ENCODE results near the gene PDE3A. TPM values are rescaled to one million over a fixed set of nuclear protein-coding genes. Genes with fewer than 3 reads are reported as not detected.

PDE3A gene
- total and polyA plus RNA-seq, 2 experiments from 2014 or later, result 11.1 to 61.6 TPM

- peaks cover 8% of the 10 kb centered on the region for H3K79me2 ChIP-seq
- H3K4me2 ChIP-seq, result no peak overlapping the region
- H3K4me1 ChIP-seq (ENCODE audit: insufficient read depth), result no peaks in the 10 kb centered on the region
- DNase-seq (ENCODE audit: low spot score), result no peak
- H2AFZ ChIP-seq, result no peak overlapping the region
- no peaks in the 10 kb centered on the region for H3K9me3 ChIP-seq (ENCODE audit: low read depth)
- no peak overlapping the region for H3K4me3 ChIP-seq
- no peaks in the 10 kb centered on the region for H3K9me2 ChIP-seq (replicated peaks; ENCODE audit: insufficient read depth)
- TF ChIP-seq EZH2phosphoT487 (IDR thresholded peaks at IDR 0.05; ENCODE audit: low read depth, severe bottlenecking, unreplicated experiment) (no peak), EZH2 (IDR thresholded peaks at IDR 0.05; ENCODE audit: borderline replicate concordance) (no peak), CTCF (IDR thresholded peaks at IDR 0.05; ENCODE audit: poor library complexity) (no peak)
- no peak overlapping the region for H3K27ac ChIP-seq
- no peaks in the 10 kb centered on the region for H3K27me3 ChIP-seq
- 96% methylated on average over 3 of the region's 3 CpGs for WGBS (ENCODE audit: low lambda C conversion rate, missing lambda C conversion rate)
- H4K20me1 ChIP-seq (ENCODE audit: insufficient read depth, poor library complexity, severe bottlenecking), result peaks cover 4% of the 10 kb centered on the region
- no peaks in the 10 kb centered on the region for H3K36me3 ChIP-seq (replicated peaks; ENCODE audit: insufficient read depth, low read depth)
These were observed 138.7 kb downstream of the PDE3A start for GRCh38 chr12:20507056-20507455.

GRCh38 chr12:20507711-20508110 lies 139.4 kb downstream of the PDE3A start:
- DNase-seq (ENCODE audit: low spot score), result no peak
- Histone ChIP-seq H2AFZ (no peak overlapping the region), H3K27me3 (no peaks in the 10 kb centered on the region), H3K36me3 (replicated peaks; ENCODE audit: insufficient read depth, low read depth) (no peaks in the 10 kb centered on the region), H3K4me1 (ENCODE audit: insufficient read depth) (no peaks in the 10 kb centered on the region), H4K20me1 (ENCODE audit: insufficient read depth, poor library complexity, severe bottlenecking) (peaks cover 4% of the 10 kb centered on the region), H3K27ac (no peak overlapping the region), H3K4me2 (no peak overlapping the region), H3K79me2 (peaks cover 2% of the 10 kb centered on the region), H3K4me3 (no peak overlapping the region), H3K9me2 (replicated peaks; ENCODE audit: insufficient read depth) (no peaks in the 10 kb centered on the region), H3K9me3 (ENCODE audit: low read depth) (no peaks in the 10 kb centered on the region)
- WGBS (ENCODE audit: low lambda C conversion rate, missing lambda C conversion rate), result 89% methylated on average over 4 of the region's 4 CpGs
- no peak for TF ChIP-seq CTCF (IDR thresholded peaks at IDR 0.05; ENCODE audit: poor library complexity)
- no peak for TF ChIP-seq EZH2phosphoT487 (IDR thresholded peaks at IDR 0.05; ENCODE audit: low read depth, severe bottlenecking, unreplicated experiment)
- TF ChIP-seq EZH2 (IDR thresholded peaks at IDR 0.05; ENCODE audit: borderline replicate concordance), result no peak

GRCh38 chr12:20508359-20508758 lies 140.0 kb downstream of the PDE3A start:
- TF ChIP-seq EZH2 (IDR thresholded peaks at IDR 0.05; ENCODE audit: borderline replicate concordance), result no peak
- TF ChIP-seq EZH2phosphoT487 (IDR thresholded peaks at IDR 0.05; ENCODE audit: low read depth, severe bottlenecking, unreplicated experiment), result no peak
- TF ChIP-seq CTCF (IDR thresholded peaks at IDR 0.05; ENCODE audit: poor library complexity), result no peak
- H3K79me2 ChIP-seq, result no peaks in the 10 kb centered on the region
- H2AFZ ChIP-seq, result no peak overlapping the region
- peaks cover 4% of the 10 kb centered on the region for H4K20me1 ChIP-seq (ENCODE audit: insufficient read depth, poor library complexity, severe bottlenecking)
- H3K27me3 ChIP-seq, result no peaks in the 10 kb centered on the region
- H3K9me2 ChIP-seq (replicated peaks; ENCODE audit: insufficient read depth), result no peaks in the 10 kb centered on the region
- H3K4me2 ChIP-seq, result no peak overlapping the region
- no peaks in the 10 kb centered on the region for H3K36me3 ChIP-seq (replicated peaks; ENCODE audit: insufficient read depth, low read depth)
- no peak for DNase-seq (ENCODE audit: low spot score)
- no peaks in the 10 kb centered on the region for H3K9me3 ChIP-seq (ENCODE audit: low read depth)
- H3K4me1 ChIP-seq (ENCODE audit: insufficient read depth), result no peaks in the 10 kb centered on the region
- no peak overlapping the region for H3K27ac ChIP-seq
- 91% methylated on average over 4 of the region's 4 CpGs for WGBS (ENCODE audit: low lambda C conversion rate, missing lambda C conversion rate)
- no peak overlapping the region for H3K4me3 ChIP-seq

GRCh38 chr12:20508962-20509361 lies 140.6 kb downstream of the PDE3A start:
- Histone ChIP-seq H3K27me3 (no peaks in the 10 kb centered on the region), H3K27ac (no peak overlapping the region), H3K9me2 (replicated peaks; ENCODE audit: insufficient read depth) (no peaks in the 10 kb centered on the region), H3K9me3 (ENCODE audit: low read depth) (no peaks in the 10 kb centered on the region), H3K4me3 (no peak overlapping the region), H3K79me2 (no peaks in the 10 kb centered on the region), H3K4me1 (ENCODE audit: insufficient read depth) (no peaks in the 10 kb centered on the region), H4K20me1 (ENCODE audit: insufficient read depth, poor library complexity, severe bottlenecking) (peaks cover 4% of the 10 kb centered on the region), H2AFZ (no peak overlapping the region), H3K36me3 (replicated peaks; ENCODE audit: insufficient read depth, low read depth) (no peaks in the 10 kb centered on the region), H3K4me2 (no peak overlapping the region)
- 96% methylated on average over 5 of the region's 5 CpGs for WGBS (ENCODE audit: low lambda C conversion rate, missing lambda C conversion rate)
- no peak for DNase-seq (ENCODE audit: low spot score)
- TF ChIP-seq EZH2 (IDR thresholded peaks at IDR 0.05; ENCODE audit: borderline replicate concordance) (no peak), CTCF (IDR thresholded peaks at IDR 0.05; ENCODE audit: poor library complexity) (no peak), EZH2phosphoT487 (IDR thresholded peaks at IDR 0.05; ENCODE audit: low read depth, severe bottlenecking, unreplicated experiment) (no peak)

Data from hepatocyte (in vitro differentiated cells).